Activated CD4-positive, alpha-beta T cell treated with anti-CD3 and anti-CD28 coated beads for 24 hours (primary cell): Measurements from ENCODE around the gene RHD.
"Not testable (repeated sequence)": the region's sequence is repeated elsewhere in the genome, so short reads cannot be mapped to it uniquely, and the experiment has no call there.

ENCODE experiments used
- DNase-seq, 2 donors: peaks; one replicate each; pipeline ENCODE4 v3.0.0-alpha.2; 2020; ENCODE audit warnings: low read depth in 2 of 2

The RHD gene

DNA sequence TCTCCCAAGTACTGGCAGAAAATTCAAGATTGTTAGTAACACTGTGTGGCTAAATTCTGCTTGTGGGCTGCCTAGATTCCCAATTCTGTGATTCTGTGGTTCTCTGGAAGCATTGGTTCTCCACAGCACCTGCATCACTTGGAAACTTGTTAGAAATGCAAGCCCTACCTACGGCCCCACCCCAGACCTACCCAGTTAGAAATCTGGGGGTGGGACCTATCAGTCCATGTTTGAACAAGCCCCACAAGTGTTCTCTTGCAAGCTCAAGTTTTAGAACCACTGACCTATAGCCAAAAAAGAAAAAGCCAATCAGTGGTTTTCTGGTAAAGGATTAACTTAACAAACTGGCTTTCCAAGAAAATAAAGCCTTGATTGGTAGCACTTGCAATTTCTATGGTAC, 35.9 kb downstream of the RHD start:
- DNase-seq, result not testable (repeated sequence)

DNA sequence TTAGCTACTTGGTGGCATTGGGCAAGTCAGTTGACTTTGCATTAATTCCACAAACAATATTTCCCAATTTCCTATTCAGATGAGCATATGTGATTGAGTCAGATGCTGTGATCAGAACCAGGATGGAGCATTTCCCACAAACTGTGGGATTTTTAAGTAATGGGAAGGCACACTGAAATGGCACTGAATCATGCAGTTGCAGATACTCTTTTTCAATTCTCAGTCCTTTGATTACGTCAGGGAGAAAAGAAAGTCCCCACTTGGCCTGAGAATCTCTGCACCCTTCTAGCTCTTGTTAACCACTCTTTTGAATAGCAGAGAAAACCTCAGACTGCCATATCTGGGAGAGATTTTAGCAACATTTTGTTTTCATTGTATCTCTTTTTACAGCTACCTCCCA, 36.8 kb downstream of the RHD start:
- not testable (repeated sequence) for DNase-seq

DNA sequence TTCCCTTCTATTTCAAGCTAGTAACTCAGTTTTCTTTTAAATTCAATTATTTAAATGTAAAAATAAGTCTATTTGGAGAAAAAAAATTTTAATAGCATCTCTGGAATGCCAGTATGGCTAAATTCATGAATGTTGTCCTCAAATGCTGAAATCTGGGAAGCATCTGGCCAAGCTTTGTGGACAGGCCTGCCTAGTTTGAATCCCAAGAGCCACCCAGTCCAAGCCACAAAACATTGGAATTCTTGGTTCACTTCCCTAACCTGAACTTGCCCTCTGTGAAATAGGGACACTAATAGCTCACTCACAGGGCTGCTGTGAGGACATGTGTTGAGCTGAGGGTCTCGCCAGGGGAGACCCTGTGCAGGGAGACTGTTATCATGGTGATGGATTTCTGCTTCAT, 37.2 kb downstream of the RHD start:
- DNase-seq, result not testable (repeated sequence)

DNA sequence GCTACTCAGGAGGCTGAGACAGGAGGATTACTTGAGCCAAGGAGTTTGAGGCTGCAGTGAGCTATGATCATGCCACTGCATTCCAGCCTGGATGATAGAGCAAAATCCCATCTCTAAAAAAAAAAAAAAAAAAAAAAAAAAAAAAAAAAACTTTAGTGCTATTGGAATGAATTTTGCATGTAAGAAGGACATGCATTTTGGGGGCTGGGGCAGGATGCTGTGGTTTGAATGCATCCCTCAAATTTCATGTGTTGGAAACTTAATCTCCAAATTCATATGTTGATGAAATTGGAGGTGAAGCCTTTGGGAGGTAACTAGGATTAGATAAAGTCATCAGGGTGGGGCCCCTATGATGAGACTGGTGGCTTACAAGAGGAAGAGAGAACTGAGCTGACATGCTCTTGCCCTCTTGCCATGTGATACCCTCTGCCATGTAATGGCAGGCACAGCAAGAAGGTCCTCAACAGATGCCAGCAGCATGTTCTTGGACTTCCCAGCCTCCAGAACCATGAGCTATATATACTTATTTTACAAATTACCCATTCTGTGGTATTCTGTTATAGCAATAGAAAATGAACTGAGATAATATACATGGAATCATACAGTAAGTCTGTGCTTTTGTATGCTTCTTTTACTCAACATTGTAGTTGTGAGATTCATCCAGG, 40.6 kb downstream of the RHD start:
- DNase-seq, result not testable (repeated sequence)

DNA sequence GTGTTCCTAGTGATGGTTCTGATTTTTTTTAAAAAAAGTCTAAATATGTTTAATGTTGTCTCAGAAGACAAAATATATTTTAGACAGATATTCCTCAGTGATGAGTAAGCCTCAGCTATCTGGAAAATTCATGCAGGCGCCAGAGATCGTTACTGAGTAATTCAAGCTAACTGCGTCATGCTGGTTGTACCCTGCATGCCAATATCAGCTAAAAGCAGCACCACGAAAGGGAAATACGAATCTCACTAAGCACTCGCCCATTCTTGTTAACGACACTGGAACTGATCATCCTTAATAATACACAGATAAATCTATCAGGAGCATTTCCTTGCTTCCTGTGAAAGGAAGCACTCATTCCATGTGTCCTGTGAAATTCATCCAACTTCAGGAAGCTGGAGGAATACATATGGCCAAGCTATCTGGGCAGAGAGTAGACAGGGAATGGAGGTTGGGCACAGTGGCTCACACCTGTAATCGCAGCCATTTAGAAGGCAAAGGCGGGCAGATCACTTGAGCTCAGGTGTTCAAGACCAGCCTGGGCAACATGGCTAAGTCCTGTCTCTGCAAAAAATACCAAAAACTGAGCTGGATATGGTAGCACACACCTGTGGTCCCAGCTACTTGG, 48.1 kb downstream of the RHD start:
- DNase-seq, result not testable (repeated sequence)

DNA sequence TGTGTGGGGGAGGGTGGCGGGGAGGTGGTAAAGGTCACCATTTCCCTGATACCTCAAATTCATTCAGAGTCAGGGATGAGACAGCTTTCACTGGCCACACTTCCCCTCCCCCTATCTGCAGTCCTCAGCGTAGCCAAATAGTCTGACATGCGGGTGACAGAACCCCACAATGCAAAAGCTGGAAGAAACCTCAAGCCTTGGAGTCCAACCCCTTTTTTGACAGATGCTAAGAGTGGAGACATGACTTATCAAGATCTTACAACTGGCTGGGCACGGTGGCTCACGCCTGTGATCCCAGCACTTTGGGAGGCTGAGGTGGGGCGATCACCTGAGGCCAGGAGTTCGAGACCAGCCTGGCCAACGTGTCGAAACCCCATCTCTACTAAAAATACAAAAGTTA, 49.8 kb downstream of the RHD start:
- DNase-seq, result not testable (repeated sequence)

DNA sequence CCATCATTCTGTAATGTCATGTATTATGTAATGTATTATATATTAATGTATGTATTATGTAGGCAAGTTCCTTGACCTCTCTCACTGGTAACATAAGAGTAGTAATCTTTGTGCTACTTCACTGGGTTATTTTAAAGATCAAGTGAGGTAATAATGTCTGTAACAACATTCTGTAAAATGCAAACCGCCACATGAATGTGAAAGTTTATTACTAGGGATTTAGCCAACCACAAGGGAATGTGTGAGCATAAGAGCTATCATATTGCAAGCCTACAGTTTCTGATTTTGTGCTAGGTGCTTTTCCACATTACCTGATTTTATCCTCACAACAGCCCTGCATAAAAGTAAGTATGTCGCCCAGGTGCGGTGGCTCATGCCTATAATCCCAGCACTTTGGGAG, 52.1 kb downstream of the RHD start:
- not testable (repeated sequence) for DNase-seq

DNA sequence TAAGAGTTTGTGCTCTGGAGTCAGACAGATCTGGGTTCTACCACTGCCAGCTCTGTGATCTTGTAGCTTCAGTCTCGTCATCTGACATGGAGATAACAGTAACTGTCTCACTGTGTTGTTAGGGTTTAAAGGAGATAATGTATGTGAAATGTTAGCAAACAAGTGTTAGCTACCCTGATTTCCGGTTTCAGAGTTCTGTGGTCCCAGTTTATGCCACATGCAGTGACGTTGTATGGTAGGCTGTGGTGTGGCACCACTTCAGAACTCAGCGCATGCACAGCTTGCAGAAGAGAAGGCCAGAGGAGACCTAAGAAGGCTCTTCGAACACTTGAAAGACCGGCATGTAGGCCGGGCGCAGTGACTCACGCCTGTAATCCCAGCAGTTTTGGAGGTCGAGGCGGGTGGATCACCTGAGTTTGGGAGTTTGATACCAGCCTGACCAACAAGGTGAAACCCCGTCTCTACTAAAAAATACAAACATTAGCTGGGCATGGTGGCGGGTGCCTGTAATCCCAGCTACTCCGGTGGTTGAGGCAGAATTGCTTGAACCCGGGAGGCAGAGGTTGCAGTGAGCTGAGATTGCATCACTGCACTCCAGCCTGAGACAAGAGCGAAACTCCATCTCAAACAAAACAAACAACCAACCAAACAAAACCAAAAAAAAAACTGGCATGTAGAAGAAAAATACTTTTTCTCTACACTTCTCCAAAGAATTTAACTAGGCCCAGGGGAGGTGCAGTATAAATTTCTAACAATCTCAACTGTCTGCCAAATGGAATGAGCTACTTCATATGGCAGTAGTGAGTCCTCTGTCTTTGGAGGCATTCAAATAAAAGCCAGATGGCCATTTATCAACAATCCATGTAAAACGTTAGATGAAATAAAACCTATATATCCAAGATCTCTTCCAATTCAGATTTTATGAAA, 55.8 kb downstream of the RHD start:
- DNase-seq, result not testable (repeated sequence)

DNA sequence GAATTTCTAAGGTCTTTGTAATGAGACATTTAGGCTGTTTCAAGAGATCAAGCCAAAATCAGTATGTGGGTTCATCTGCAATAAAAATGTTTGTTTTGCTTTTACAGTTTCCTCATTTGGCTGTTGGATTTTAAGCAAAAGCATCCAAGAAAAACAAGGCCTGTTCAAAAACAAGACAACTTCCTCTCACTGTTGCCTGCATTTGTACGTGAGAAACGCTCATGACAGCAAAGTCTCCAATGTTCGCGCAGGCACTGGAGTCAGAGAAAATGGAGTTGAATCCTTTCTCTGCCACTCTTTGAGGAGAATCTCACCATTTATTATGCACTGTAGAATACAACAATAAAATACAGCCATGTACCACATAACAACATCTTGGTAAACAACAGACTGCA, 56.5 kb downstream of the RHD start:
- DNase-seq, result not testable (repeated sequence)

DNA sequence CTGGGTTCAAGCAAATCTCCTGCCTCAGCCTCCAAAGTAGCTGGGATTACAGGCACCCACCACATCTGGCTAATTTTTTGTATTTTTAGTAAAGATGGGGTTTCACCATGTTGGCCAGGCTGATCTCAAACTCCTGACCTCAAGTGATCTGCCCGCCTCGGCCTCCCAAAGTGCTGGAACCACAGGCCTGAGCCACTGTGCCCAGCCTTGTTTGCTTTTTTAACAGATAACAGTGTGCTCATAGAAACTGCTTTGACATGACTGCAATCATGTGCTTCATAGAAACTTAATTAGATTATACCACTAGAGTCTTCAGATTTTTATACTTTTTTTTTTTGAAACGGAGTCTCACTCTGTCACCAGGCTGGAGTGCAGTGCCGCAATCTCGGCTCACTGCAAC, 57.0 kb downstream of the RHD start:
- not testable (repeated sequence) for DNase-seq

DNA sequence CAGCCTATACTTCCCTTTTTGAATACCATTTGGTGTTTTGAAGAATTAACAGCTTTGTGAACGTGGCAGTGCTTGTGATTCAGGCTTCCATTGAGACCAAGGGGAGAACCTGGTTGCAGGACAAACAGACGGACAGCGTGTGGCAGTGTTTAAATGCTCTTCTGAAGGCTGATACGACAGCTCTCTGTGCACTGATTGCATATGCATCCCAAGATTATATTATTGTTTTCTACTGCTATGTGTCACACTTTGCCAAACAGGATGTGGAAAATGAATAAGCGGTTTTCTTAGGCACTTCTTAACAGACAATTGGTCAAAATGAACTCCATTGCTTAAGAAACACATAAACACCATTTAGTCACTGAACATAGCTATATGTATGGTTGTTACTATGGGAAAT, 57.6 kb downstream of the RHD start:
- DNase-seq, result not testable (repeated sequence)

DNA sequence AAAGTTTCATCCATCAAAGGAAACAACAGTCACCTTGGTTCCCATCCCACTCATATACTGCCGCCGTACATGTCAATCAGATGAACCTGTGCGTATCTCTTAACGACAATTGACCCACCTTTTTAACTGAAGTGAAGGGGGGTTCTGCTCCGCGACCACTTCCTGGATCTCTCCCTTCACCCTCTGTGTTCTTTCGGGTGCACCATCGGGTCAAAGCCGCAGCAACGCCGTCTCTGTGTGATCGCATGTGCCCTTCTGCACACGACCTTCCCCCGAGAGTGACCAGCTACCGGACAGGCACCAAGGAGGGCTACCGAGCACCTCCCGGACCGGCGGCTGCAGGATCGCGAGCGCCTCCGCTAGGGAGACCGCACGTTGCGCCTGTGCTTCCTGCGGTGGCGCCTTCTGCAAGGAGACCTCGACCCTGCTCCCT, 64.6 kb downstream of the RHD start:
- peak in 1 of 2 donors; percentile 3 for DNase-seq

DNA sequence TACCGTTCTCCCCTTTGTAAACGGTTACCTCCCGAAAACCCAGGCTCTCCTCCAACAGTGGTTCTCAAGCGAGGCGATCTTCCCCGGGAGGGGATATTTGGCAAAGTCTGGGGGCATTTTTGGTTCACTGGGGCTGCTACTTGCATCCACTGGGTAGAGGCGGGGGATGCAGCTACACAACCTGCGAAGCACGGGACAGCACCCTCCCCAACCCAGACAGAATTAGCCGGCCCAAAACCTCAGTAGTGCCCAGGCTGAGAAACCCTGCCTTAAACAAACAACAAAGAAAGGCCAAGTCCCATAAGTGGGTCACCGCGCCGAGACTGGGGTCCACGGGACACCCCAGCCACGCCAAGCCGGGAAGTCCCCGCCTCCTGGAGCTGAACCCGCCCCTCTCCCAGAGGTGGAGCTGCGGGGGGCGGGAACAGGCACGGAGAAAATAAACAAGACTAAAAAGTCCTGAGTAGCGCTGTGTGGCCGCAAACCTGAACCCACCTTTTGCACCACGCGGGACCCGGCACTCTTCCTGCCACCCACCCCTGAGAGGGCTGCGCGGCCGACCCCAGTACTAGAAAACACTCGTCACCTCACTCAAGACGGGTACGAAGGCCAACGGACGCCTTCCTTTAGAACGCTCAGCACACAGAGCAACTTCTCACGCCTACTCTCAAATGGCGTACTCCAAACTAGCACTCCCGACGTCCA, 65.3 kb downstream of the RHD start:
- DNase-seq, result not testable (repeated sequence)

DNA sequence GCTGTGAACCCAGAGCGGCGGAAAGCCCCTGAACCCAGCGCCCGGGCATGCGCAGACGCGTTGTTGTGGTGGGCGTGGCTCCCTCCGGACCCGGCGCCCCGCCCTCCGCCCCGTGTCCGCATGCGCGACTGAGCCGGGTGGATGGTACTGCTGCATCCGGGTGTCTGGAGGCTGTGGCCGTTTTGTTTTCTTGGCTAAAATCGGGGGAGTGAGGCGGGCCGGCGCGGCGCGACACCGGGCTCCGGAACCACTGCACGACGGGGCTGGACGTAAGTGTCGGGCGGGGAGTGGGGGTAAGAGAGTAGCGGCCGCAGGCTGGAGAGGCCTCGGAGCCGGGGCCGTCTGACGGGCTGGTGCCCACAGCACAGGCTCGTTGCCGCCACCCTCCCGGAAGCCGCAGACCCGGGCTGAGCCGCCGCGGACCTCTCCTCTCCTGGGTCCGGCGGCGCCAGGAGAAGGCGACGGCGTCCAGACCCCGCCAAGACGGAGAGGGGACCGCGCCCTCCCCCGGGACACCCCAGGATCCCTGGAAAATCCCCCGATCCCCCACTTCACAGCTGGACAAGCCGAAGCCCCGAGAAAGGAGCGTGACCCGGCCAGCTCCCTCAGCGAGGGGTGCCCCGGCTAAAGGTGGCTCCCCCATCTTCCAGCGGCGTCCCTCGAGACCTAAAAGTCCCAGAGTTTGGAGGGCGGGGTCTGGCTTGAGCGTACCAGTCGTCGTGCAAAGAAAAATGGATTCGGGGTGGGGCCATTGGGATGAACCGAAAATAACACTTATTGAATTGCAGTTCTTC, 66.1 kb downstream of the RHD start, which contains the start of gene TMEM50A:
TSS of gene TMEM50A (plus strand) at position 147 of the 794 bp plus-strand sequence. CDS start 2,153 bp downstream, outside the sequence.
- DNase-seq, result peak; percentile 79 to 83

DNA sequence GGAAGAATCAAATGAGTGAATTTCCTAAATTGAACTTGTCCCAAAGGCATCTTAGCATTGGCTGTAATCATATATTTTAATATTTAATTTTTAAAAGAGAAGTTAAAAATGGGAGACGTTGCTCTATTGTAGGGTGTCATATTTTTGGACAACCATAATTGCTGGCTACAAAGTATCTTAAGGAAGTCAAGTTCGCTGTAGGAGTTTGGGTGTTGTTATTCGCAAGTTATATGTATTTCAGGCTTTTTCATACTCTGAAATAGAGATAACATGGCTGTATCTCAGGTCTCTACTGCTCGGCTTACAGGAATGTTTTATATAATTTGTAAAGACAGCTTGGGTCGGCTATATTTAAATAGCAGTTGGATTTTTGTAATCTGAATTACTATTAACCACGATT, 66.7 kb downstream of the RHD start:
- DNase-seq, result no peak

DNA sequence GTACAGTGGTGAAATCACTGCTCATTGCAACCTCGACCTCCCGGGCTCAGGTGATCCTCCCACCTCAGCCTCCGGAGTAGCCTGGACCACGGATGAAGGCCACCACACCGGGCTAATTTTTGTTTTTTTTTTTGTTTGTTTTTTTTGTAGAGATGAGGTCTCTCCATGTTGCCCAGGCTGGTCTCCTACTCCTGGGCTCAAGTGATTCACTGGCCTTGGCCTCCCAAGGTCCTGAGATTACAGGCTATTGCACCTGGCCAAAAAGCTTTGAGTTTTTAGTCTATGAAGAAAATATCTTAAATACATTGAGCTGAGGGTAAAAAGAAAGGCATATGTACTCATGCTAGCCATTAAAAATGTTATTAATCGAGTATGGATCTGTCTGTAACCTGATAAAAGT, 69.4 kb downstream of the RHD start:
- no peak for DNase-seq

DNA sequence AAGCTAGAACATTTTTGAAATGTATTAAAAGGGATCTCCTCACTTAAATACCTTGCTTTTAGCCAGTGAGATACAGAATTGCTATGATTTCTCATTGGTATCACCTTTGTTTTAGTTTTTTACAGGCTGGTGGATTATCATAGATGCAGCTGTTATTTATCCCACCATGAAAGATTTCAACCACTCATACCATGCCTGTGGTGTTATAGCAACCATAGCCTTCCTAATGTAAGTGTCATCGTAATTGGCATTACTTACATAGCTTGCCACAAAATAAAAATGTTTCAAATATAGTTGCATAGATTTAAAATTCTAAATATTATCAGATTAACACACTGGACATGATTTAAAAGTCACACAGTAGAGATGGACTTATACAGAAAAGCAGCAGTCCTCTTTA, 70.5 kb downstream of the RHD start:
- DNase-seq, result no peak

DNA sequence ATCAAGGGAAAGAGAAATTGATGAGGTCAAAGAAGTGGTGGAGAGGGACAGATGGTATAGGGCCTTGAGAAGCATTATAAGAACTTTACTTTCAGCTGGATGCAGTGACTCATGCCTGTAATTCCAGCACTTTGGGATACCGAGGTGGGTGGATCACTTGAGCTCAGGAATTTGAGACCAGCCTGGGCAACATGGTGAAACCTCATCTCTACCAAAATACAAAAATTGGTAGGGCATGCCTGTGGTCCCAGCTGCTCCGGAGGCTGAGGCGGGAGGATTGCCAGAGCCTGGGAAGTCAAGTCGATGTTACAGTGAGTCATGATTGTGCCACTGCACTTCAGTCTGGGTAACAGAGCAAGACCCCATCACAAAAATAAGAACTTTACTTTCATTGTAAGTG, 71.6 kb downstream of the RHD start:
- no peak for DNase-seq

DNA sequence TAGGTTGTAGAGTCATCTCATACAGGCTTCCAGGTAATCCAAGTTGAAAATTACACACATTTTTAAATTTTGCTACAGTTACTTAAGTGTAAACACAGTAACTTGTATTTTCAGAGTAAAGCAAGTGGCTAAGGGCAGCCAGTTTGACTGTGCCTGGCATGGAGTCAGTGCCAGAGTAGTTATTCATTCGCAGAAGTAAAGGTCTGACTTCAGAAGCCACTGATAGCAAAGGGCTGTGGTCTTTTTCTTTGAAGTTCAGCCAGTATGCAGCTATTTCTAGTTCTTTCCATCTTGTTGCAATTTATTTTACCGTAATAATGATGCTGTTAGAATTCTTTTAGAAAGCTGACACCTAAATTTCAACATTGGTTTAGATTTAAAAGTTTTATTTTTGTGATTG, 75.2 kb downstream of the RHD start:
- DNase-seq, result no peak

DNA sequence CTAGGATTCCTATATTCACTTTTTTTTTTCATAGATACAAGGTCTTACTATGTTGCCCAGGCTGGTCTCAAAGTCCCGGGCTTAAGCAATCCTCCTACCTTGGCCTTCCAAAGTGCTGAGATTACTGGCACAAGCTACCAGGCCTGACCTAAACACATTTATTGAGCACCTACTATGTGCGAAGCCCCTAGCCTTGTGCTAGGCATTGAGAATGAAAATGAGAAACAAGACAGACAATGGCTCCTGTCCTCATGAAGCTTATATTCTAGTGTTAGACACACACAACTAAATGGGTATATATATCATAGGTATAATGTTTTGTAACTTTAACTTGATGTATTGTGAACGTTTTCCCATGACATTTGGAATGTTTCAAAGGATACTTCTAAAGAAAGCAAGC, 77.3 kb downstream of the RHD start:
- no peak for DNase-seq

DNA sequence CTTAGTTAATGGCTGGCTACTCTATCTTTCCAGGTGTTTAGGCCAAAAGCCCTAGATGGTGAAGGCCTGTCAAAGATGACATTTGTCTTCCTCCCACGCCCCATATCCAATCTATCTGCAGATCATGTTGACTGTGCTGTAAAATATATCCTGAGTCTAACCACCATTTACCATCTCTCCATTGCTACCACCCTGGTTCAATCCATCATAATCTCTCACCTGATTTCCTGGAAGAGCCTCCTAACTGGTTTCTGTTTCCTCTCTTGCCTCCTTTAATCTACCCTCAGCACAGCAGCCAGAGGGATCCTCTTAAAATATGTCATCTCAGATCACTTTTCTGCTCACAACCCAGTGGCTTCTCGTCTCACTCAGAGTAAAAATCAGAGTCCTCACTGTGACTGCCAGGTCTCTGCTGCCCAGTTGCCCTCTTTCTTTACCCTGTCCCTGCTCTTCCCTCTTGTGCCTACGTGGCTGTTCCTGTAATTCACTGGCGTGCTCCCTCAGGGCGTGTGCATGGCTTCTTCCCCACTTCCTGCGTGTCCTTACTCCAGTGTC, 83.6 kb downstream of the RHD start:
- DNase-seq, result no peak
